ENCODE measurements around the gene GSE1. TPM values are rescaled to one million over a fixed set of nuclear protein-coding genes. Genes with fewer than 3 reads are reported as not detected.

GSE1 gene
- total and polyA plus RNA-seq, 9 of the 15 experiments (the other 6 are each of a cell fraction or from before 2014, with no cell fraction given), result 12.2 to 244 (median 57.9) TPM

DNA sequence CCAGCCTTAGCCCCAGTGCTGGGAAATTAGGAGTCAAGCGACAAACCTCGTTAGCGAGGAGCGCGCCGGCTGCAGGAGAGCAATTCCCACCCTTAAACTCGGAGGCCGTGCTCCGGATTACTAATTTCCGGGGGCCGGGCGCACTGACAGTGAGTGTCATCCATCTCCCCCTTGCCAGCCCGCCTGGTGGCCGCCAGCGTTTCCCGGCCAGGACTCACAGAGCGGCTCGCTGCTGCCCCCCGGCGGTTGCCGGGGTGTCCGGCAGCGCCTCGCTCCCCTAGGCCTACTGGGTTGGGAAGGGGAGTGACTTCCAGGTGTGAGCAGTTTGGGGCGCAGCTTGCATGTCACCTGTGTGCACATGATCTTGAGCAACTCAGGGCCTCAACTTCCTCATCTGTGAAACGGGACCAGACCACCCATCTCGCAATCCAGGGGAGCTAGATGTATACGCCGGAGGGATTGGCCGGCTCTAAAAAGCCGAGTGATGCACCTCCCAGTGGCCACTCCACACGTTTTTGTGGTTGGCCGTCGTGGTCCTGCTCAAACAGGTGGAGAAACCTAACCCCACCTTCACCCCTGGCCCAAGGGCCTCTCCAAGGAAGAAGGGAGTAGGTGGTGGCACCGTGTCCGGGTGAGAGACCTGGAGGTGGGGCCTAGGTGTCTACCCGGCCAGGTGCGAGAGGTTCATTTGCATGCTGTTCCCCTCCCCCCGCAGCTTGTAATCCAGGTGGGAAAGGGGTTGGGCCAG lies 2.5 kb upstream of the GSE1 start (continued):
- TF ChIP-seq, protein P1, sequence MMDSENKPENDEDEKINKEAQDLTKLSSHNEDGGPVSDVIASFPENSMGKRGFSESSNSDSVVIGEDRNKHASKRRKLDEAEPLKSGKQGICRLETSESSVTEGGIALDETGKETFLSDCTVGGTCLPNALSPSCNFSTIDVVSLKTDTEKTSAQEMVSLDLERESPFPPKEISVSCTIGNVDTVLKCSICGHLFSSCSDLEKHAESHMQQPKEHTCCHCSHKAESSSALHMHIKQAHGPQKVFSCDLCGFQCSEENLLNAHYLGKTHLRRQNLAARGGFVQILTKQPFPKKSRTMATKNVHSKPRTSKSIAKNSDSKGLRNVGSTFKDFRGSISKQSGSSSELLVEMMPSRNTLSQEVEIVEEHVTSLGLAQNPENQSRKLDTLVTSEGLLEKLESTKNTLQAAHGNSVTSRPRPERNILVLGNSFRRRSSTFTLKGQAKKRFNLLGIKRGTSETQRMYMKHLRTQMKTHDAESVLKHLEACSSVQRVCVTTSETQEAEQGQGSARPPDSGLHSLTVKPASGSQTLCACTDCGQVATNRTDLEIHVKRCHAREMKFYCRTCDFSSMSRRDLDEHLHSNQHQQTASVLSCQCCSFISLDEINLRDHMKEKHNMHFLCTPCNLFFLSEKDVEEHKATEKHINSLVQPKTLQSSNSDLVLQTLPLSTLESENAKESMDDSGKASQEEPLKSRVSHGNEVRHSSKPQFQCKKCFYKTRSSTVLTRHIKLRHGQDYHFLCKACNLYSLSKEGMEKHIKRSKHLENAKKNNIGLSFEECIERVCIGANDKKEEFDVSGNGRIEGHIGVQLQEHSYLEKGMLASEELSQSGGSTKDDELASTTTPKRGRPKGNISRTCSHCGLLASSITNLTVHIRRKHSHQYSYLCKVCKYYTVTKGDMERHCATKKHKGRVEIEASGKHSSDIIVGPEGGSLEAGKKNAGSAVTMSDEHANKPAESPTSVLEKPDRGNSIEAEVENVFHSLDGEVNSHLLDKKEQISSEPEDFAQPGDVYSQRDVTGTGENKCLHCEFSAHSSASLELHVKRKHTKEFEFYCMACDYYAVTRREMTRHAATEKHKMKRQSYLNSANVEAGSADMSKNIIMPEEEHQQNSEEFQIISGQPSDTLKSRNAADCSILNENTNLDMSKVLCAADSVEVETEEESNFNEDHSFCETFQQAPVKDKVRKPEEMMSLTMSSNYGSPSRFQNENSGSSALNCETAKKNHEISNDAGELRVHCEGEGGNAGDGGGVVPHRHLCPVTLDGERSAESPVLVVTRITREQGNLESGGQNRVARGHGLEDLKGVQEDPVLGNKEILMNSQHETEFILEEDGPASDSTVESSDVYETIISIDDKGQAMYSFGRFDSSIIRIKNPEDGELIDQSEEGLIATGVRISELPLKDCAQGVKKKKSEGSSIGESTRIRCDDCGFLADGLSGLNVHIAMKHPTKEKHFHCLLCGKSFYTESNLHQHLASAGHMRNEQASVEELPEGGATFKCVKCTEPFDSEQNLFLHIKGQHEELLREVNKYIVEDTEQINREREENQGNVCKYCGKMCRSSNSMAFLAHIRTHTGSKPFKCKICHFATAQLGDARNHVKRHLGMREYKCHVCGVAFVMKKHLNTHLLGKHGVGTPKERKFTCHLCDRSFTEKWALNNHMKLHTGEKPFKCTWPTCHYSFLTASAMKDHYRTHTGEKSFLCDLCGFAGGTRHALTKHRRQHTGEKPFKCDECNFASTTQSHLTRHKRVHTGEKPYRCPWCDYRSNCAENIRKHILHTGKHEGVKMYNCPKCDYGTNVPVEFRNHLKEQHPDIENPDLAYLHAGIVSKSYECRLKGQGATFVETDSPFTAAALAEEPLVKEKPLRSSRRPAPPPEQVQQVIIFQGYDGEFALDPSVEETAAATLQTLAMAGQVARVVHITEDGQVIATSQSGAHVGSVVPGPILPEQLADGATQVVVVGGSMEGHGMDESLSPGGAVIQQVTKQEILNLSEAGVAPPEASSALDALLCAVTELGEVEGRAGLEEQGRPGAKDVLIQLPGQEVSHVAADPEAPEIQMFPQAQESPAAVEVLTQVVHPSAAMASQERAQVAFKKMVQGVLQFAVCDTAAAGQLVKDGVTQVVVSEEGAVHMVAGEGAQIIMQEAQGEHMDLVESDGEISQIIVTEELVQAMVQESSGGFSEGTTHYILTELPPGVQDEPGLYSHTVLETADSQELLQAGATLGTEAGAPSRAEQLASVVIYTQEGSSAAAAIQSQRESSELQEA (IDR thresholded peaks at IDR 0.05; ENCODE audit: low read depth), result no peak
- TF ChIP-seq, protein P2, sequence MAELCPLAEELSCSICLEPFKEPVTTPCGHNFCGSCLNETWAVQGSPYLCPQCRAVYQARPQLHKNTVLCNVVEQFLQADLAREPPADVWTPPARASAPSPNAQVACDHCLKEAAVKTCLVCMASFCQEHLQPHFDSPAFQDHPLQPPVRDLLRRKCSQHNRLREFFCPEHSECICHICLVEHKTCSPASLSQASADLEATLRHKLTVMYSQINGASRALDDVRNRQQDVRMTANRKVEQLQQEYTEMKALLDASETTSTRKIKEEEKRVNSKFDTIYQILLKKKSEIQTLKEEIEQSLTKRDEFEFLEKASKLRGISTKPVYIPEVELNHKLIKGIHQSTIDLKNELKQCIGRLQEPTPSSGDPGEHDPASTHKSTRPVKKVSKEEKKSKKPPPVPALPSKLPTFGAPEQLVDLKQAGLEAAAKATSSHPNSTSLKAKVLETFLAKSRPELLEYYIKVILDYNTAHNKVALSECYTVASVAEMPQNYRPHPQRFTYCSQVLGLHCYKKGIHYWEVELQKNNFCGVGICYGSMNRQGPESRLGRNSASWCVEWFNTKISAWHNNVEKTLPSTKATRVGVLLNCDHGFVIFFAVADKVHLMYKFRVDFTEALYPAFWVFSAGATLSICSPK (IDR thresholded peaks at IDR 0.05; ENCODE audit: borderline replicate concordance), result peak; percentile 77; the same call in 1 of the 2 replicates
- TF ChIP-seq, protein P3, sequence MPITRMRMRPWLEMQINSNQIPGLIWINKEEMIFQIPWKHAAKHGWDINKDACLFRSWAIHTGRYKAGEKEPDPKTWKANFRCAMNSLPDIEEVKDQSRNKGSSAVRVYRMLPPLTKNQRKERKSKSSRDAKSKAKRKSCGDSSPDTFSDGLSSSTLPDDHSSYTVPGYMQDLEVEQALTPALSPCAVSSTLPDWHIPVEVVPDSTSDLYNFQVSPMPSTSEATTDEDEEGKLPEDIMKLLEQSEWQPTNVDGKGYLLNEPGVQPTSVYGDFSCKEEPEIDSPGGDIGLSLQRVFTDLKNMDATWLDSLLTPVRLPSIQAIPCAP (CRISPR knock-in tag; IDR thresholded peaks at IDR 0.05; ENCODE audit: borderline replicate concordance), result no peak
- TF ChIP-seq PHF21A (IDR thresholded peaks at IDR 0.05; ENCODE audit: borderline replicate concordance, low read depth) (peak; percentile 79; the same call in 1 of the 2 replicates), MYC (IDR thresholded peaks at IDR 0.05; ENCODE audit: low read depth, low read length) (peak; percentile 83; the same call in 1 of the 2 replicates), MYC (CRISPR knock-in tag; IDR thresholded peaks at IDR 0.05; ENCODE audit: borderline replicate concordance, low read depth) (peak; percentile 52; the same call in 1 of the 2 replicates), ZNF217 (CRISPR knock-in tag; IDR thresholded peaks at IDR 0.05) (no peak), ATF1 (CRISPR knock-in tag; IDR thresholded peaks at IDR 0.05) (no peak), ATF1 (tag; IDR thresholded peaks at IDR 0.05) (peak; percentile 67), CEBPB (tag; IDR thresholded peaks at IDR 0.05) (peak; percentile 78), SRSF3 (IDR thresholded peaks at IDR 0.05; ENCODE audit: insufficient read depth, low read length) (no peak), ZBTB1 (CRISPR knock-in tag; IDR thresholded peaks at IDR 0.05; ENCODE audit: borderline replicate concordance, low read depth) (0 out of 2 replicates have a peak, but pooled peaks have one; percentile 79)
- TF ChIP-seq, protein P4, sequence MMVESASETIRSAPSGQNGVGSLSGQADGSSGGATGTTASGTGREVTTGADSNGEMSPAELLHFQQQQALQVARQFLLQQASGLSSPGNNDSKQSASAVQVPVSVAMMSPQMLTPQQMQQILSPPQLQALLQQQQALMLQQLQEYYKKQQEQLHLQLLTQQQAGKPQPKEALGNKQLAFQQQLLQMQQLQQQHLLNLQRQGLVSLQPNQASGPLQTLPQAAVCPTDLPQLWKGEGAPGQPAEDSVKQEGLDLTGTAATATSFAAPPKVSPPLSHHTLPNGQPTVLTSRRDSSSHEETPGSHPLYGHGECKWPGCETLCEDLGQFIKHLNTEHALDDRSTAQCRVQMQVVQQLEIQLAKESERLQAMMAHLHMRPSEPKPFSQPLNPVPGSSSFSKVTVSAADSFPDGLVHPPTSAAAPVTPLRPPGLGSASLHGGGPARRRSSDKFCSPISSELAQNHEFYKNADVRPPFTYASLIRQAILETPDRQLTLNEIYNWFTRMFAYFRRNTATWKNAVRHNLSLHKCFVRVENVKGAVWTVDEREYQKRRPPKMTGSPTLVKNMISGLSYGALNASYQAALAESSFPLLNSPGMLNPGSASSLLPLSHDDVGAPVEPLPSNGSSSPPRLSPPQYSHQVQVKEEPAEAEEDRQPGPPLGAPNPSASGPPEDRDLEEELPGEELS (CRISPR knock-in tag; IDR thresholded peaks at IDR 0.05; ENCODE audit: borderline replicate concordance), result no peak
